GM06990 (cell line): ENCODE results near the gene DROSHA.

Source experiments
- DNase-seq: peaks from one replicate; pipeline ENCODE4 v3.0.0-alpha.2; 2011; ENCODE audit not compliant: insufficient read length; ENCODE audit errors: extremely low read depth
- H3K27me3 ChIP-seq: replicated peaks from 2 replicates; pipeline ENCODE4 v1.6.0; 2011; ENCODE audit warnings: low read length; ENCODE audit not compliant: control insufficient read depth, insufficient read depth
- H3K36me3 ChIP-seq: 2 replicates; pipeline ENCODE4 v1.5.1; 2011; ENCODE audit warnings: low read length; ENCODE audit not compliant: control insufficient read depth, insufficient read depth
- H3K4me3 ChIP-seq: replicated peaks from 2 replicates; pipeline ENCODE4 v1.5.1; 2011; ENCODE audit warnings: low read depth, mild to moderate bottlenecking, control low read depth, low read length
- TF ChIP-seq, protein P1 (sequence below): IDR thresholded peaks from 2 replicates; pipeline ENCODE4 v1.5.1; 2011; ENCODE audit warnings: low read length, control low read depth, mild to moderate bottlenecking, inconsistent platforms; ENCODE audit not compliant: insufficient read depth, poor library complexity, severe bottlenecking

DROSHA gene

DNA sequence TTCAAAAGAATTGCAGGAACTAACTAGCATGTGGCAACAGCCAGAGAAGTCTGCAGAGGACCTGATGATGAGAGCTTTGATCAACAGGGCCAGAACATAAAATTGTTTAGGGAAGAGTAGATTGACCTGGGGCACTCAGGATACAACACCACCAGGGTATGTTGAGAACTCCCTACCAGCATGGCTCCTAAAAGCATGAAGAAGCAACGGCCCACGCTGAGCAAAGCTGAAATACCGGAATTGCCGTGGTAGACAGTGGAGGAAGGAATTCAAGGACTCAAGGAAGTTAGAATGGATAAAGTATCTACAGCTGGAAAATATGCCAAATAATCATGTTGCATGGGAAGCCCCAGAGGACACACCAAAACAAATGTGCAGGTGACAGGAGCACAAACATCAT, 31.6 kb downstream of the DROSHA start:
- H3K27me3 ChIP-seq, result no peaks in the 10 kb centered on the region
- TF ChIP-seq, protein P1, sequence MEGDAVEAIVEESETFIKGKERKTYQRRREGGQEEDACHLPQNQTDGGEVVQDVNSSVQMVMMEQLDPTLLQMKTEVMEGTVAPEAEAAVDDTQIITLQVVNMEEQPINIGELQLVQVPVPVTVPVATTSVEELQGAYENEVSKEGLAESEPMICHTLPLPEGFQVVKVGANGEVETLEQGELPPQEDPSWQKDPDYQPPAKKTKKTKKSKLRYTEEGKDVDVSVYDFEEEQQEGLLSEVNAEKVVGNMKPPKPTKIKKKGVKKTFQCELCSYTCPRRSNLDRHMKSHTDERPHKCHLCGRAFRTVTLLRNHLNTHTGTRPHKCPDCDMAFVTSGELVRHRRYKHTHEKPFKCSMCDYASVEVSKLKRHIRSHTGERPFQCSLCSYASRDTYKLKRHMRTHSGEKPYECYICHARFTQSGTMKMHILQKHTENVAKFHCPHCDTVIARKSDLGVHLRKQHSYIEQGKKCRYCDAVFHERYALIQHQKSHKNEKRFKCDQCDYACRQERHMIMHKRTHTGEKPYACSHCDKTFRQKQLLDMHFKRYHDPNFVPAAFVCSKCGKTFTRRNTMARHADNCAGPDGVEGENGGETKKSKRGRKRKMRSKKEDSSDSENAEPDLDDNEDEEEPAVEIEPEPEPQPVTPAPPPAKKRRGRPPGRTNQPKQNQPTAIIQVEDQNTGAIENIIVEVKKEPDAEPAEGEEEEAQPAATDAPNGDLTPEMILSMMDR, result no peak
- peaks cover 37% of the 10 kb centered on the region for H3K36me3 ChIP-seq
- DNase-seq, result no peak
- no peak overlapping the region for H3K4me3 ChIP-seq

DNA sequence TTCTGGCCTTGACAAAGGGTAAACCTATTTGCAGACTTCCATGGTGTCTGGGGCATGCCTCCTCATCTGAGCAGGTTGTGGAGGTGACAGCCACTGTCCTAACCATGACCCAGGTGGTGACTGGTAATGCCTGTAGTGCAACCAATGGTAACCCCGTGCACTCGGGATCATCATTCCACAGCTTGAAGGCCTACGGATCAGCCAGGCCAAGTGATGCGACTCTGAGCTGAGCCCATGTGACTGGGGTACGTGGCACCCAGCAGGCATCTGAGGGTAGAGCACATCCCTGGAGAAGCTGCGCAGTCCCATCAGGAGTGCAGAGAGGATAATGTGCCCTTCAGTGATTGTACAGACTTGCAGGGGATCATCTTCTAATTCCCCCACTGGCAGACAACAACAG, 35.0 kb downstream of the DROSHA start:
- DNase-seq, result no peak
- H3K36me3 ChIP-seq, result peaks cover 30% of the 10 kb centered on the region
- TF ChIP-seq, protein P1, result no peak
- H3K4me3 ChIP-seq, result no peak overlapping the region
- no peaks in the 10 kb centered on the region for H3K27me3 ChIP-seq

DNA sequence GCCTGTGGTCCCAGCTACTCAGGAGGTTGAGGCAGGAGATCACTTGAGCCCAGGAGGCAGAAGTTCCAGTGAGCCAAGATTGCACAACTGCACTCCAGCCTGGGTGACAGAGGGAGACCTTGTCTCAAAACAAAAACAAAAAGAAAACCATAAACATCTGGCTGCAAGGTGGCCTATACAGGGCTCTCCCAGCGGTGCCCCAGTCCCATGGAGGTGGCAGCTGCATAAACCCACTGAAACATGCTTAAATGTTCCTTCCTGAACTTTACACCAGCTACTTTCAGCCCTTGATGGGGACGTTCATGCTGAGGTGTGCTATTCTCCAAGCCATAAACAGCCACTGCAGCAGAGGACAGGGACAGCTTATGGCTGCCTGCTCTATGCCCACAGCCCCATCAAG, 35.6 kb downstream of the DROSHA start:
- H3K27me3 ChIP-seq, result no peaks in the 10 kb centered on the region
- no peak for DNase-seq
- H3K4me3 ChIP-seq, result no peak overlapping the region
- TF ChIP-seq, protein P1, result no peak
- H3K36me3 ChIP-seq, result peaks cover 29% of the 10 kb centered on the region

- TF ChIP-seq, protein P1, result no peak
- Histone ChIP-seq H3K27me3 (no peaks in the 10 kb centered on the region), H3K36me3 (peaks cover 27% of the 10 kb centered on the region), H3K4me3 (no peak overlapping the region)
- no peak for DNase-seq
Measured at GRCh38 chr5:31495336-31495735, 36.6 kb downstream of the DROSHA start.

DNA sequence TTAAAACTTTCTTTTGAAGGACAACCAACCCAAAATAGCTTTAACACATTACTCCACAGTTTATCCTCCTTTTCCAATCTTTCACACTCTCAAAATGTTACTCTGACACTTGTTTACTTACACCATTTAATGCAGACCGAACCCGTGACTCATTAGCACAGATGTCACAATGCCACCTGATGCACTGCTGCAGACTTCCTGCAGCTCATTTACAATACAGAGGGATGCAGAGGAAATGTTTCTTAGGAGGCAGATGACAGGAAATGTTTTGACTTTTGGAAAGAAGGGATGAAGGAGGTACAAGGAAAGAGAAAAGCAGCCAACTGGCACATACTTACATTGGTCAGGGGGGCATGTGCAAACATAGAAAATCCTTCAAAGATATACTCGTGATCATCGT, 39.0 kb downstream of the DROSHA start:
- H3K27me3 ChIP-seq, result no peaks in the 10 kb centered on the region
- DNase-seq, result no peak
- no peak overlapping the region for H3K4me3 ChIP-seq
- TF ChIP-seq, protein P1, result no peak
- peaks cover 19% of the 10 kb centered on the region for H3K36me3 ChIP-seq

DNA sequence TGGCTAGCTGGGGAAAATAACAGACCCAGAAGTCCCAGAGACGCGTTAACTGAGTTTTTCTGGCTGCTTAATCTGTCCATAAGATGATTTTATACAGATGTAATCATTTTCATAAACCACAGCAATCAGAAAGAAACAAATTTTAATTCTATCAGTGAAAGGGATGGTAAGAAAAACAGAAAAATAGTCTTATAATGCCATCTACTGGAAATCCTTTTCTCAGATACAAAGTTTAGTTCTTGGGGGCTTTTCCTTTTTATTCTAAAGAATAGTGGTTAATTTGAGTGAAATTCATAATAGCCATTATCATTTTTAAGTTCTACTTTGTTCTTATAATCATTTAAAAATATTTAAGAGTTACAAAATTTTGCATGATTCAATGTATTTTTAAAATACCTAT, 44.4 kb downstream of the DROSHA start:
- TF ChIP-seq, protein P1, result no peak
- no peak overlapping the region for H3K4me3 ChIP-seq
- H3K36me3 ChIP-seq, result no peaks in the 10 kb centered on the region; the same call in none of the 2 replicates
- DNase-seq, result no peak
- H3K27me3 ChIP-seq, result no peaks in the 10 kb centered on the region
